HG03175 (cell line): ENCODE results near the gene OR10G8.

Source experiments
- ATAC-seq: cut with Tn5 transposase; IDR thresholded peaks from one replicate; pipeline ENCODE4 v1.9.1; 2021; ENCODE audit warnings: mild to moderate bottlenecking, moderate library complexity; ENCODE audit not compliant: unreplicated experiment

The OR10G8 gene

GRCh38 chr11:124075841-124076651 is 49.4 kb downstream of the OR10G8 start:
- peak; percentile 57 for ATAC-seq

- no peak for ATAC-seq
Measured at GRCh38 chr11:124077266-124077665, 50.7 kb downstream of the OR10G8 start.

GRCh38 chr11:124078591-124078990 is 52.0 kb downstream of the OR10G8 start:
- no peak for ATAC-seq

- no peak for ATAC-seq
Measured at GRCh38 chr11:124079631-124080326, 53.2 kb downstream of the OR10G8 start.
